Measurements from ENCODE around the gene LGALS16.

GRCh38 chr19:39676004-39676403 is 20.3 kb downstream of the LGALS16 start:
- TF ChIP-seq CTCF (IDR thresholded peaks at IDR 0.05): no peak
- TF ChIP-seq POLR2A (IDR thresholded peaks at IDR 0.05): no peak
- TF ChIP-seq POLR2AphosphoS5 (IDR thresholded peaks at IDR 0.05): no peak
- TF ChIP-seq EP300 (IDR thresholded peaks at IDR 0.05): no peak

Measured in sigmoid colon (tissue), 4 donors.